NOMO-1 treated with dmso at 0.1 percent for 144 hours (cell line): ENCODE measurements around the gene ATP2B3.

ENCODE experiments used
- DNase-seq: peaks from one replicate; lab custom pipeline; 2025; ENCODE audit not compliant: unreplicated experiment; lab: John Stamatoyannopoulos, UW

Gene ATP2B3

DNA sequence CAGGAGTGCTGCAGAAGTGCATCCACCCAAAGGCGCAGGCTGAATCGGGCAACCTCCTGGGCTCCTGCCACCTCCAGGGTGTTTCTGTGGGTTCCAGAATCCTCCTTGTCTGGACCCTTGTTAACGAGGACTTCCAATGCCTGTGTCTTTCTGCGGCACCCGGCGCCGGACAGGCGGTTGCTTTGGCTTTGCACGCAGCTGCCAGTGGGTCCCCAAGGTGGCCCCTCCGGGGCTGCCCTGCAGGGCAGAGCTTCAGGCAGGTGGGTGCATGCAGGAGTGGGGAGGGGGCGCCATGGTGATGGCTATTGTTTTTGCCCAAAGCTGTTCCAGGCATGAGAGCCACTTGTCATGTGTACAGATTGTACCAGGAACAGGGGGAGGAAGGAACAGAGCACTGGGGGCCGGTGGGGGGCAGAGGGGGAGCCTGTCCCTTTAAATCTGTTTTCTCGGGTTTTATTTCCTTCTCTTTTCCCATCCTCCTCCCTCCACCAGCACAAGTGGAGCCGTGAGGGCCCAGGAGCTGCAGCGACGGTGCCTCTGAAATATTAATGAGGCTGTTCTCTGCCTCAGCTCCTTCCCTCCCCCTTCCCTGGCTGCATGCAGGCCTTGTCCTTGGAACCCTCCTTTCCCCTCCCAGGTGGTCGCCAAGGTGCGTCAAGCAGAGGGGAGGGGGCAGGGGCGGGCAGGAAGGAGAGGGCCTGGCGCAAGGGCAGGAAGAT lies 13.1 kb downstream of the ATP2B3 start:
- DNase-seq: no peak

- no peak for DNase-seq
These were observed 15.6 kb downstream of the ATP2B3 start for GRCh38 chrX:153533091-153533490.

DNA sequence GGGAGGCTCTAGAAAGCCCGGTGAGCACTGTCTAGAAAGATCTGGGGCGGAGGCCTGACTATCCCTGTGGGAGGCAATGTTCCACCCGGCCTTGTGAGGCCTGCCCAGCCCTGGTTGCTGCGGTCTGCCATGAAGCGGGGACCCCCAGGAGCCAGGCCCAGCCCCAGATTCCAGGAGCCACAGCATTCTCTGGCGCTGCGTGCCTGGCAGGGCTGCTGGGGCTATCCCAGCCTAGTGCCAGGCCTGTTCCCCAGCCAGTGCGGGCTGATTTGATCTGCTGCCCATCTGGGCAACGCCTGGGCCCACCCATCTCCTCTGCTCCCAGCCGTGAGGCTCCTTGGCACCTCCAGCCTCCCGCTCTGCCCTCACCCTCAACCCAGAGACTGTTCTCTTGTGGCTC lies 19.6 kb downstream of the ATP2B3 start:
- no peak for DNase-seq

DNA sequence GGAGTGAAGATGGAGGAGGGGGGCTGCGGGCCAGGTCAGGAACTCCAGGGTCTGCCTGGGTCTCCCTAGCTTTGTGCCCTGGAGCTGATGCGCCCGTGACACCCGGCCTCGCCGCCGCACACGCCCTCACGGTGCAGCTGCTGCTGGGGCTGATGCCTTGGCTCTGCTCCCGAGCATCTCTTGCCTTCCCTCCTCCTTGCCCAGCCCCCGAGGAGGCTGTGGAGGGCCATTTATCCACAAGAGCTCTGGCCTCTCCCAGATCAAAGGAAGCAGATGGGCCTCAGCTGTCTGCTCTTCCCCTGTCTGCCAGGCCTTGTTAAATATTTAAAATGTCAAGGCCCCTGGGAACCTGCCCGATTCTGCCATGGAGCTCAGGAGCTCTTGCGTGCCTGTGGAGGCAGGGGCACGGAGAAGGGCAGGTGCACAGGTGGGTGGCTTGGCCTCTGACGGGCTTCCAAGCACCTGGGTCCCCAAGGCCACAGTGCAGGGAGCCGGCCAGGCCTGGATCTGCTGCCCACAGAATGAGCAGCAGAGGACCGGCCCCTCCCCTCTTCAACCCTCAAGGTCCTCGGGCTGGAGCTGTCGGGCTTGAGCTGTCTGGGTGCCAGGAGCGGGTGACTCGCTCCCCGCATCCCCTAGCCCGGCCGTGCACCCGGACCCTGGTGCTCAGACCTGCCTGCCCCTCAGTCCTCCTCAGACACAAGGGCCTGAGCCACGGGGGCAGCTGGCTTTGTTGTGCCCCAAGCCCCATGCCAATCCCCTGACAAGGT lies 20.3 kb downstream of the ATP2B3 start:
- DNase-seq: no peak

- DNase-seq: no peak
These were observed 21.0 kb downstream of the ATP2B3 start for GRCh38 chrX:153538424-153538823.

- no peak for DNase-seq
These were observed 21.9 kb downstream of the ATP2B3 start for GRCh38 chrX:153539171-153539978.

- DNase-seq: no peak
These were observed 22.5 kb downstream of the ATP2B3 start for GRCh38 chrX:153539979-153540358.

- DNase-seq: no peak
These were observed 27.3 kb downstream of the ATP2B3 start for GRCh38 chrX:153544727-153545126.

DNA sequence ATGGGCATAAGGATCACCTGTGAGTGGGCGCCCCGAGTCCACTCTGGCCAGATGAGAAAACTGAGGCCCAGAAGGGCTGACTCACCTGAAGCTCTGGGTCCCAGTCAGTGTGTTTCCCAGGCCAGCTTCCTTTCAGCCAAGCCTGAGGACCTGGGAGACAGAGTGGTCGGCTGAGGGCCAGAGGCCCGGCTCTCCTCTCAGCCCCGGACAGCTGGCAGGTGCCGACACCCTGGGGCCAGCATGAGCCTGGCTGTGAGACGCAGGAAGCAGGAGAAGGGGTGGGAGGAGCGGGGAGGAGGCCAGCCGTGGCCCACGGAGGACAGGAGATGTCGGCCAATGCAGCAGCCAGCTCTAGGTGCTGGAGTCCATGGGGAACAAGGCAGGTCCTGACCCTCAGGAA lies 28.9 kb downstream of the ATP2B3 start:
- DNase-seq: no peak

- no peak for DNase-seq
These were observed 29.8 kb downstream of the ATP2B3 start for GRCh38 chrX:153547195-153547594.

GRCh38 chrX:153549231-153549630 lies 31.8 kb downstream of the ATP2B3 start:
- DNase-seq: no peak

GRCh38 chrX:153549807-153550206 lies 32.4 kb downstream of the ATP2B3 start:
- DNase-seq: no peak

DNA sequence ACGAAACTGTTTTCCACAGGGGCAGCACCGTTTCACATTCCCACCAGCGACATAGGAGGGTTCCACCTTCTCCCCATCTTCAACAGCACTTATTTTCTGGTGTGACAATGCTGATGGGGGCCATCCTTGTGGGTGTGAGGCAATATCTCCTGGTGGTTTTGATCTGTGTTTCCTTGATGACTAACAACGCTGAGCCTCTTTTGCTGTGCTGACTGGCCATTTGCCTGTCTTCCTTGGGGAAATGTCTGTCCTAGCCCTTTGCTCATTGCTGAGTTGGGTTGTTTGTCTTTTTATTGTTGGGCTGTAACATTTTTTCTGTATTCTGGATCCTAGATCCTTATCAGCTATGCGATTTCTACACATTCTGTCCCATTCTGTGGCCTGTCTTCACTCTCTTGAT lies 33.7 kb downstream of the ATP2B3 start:
- no peak for DNase-seq

GRCh38 chrX:153554519-153555167 lies 37.2 kb downstream of the ATP2B3 start:
- peak; percentile 55 for DNase-seq

- DNase-seq: no peak
These were observed 39.3 kb downstream of the ATP2B3 start for GRCh38 chrX:153556767-153557166.

GRCh38 chrX:153557618-153558355 lies 40.3 kb downstream of the ATP2B3 start:
- DNase-seq: no peak

DNA sequence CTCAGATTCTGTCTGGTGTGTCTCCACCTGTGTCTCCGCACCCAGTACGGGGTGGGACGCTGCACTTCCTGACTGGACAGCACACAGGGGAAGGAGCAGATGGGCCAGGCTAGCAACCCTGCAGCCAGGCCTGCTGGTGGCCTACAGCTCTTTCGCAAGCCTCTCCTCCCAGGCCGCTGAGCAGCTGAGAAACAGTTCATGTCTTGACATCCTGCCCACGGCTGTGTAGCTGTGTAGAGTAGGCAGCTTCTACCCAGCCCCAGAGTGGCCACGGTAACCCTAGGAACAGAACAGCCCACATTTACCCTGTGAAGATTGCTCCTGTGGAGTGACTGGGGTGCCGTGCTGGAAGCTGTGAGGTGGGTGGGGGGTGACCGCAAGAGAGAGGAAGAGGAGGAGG lies 42.6 kb downstream of the ATP2B3 start:
- DNase-seq: no peak

GRCh38 chrX:153560466-153560865 lies 43.0 kb downstream of the ATP2B3 start:
- DNase-seq: no peak

DNA sequence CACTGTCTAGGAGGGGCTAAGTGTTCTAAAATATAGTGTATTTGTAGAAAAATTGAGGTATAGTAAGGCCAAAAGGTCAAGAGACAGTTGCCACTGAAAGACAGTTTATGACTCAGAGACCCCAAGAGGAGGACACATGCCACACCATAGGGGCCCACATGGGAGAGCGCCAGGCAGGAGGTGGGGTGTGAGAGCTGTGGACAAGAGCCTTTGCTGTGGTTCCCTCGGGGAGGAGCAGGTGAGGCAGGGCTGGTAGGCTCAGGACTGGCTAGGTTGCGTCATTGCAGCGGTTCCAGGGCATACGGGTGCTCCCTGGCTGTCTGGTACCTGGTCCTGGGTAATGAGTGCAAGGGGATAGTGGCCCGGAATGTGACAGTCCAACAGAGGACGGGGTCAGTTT lies 43.9 kb downstream of the ATP2B3 start:
- no peak for DNase-seq

DNA sequence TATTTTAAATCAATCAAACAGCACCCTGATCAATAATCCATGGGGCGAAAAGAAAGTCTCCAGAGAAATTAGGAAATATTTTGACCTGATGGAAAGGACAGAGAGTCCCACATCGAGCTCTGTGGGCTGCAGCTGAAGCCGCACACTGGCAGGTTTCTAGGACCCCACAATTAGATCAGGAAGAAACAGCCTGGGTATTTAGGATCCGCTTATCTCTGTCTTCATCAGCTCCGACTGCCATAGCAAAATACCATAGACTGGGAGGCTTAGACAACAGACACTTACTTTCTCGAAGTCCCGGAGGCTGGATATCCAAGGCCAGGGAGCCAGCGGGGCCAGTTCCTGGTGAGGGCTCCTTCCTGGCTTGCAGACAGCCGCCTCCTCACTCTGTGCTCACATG lies 45.1 kb downstream of the ATP2B3 start:
- no peak for DNase-seq
